Ovary (tissue), 9 donors: ENCODE measurements around the gene TBC1D16. TPM values are rescaled to one million over a fixed set of nuclear protein-coding genes. Genes with fewer than 3 reads are reported as not detected.
A peak's percentile ranks its signal among the peaks of the same experiment; 100 is the strongest.

Source experiments
- DNase-seq, 5 donors: peaks; one replicate each; pipeline ENCODE4 v3.0.0-alpha.2; 2019 to 2020
- H3K27ac ChIP-seq, 2 donors: fragments of 200-600 bp; one replicate each; pipeline versions ENCODE4 v1.5.1 to v1.8.0; 2019 to 2022
- H3K27me3 ChIP-seq: fragments of 200-600 bp; one replicate; pipeline ENCODE4 v1.8.0; 2022
- H3K36me3 ChIP-seq: fragments of 200-600 bp; sonication (generic); one replicate; pipeline ENCODE4 v1.5.1; 2019
- H3K4me1 ChIP-seq: one replicate; pipeline ENCODE4 v1.8.1; 2013; ENCODE audit warnings: mild to moderate bottlenecking, moderate library complexity; ENCODE audit not compliant: insufficient read depth
- H3K4me3 ChIP-seq: fragments of 200-600 bp; sonication (generic); one replicate; pipeline ENCODE4 v1.5.1; 2017
- H3K9me3 ChIP-seq, 2 donors: fragments of 200-600 bp in 1 of 2; sonication (generic) in 1 of 2; one replicate each; pipeline versions ENCODE4 v1.5.1 to v1.8.1; 2013 to 2019; ENCODE audit warnings: mild to moderate bottlenecking in 1 of 2, moderate library complexity in 1 of 2
- CTCF ChIP-seq, 3 donors: fragments of 450-650 bp in 2 of 3; fragments of 200-600 bp in 1 of 3; IDR thresholded peaks; one replicate each; pipeline versions ENCODE4 v1.5.1 to v1.8.0; 2016 to 2022; ENCODE audit warnings: antibody characterized with exemption in 3 of 3, mild to moderate bottlenecking in 1 of 3
- EP300 ChIP-seq: sonication (generic); formaldehyde crosslinking; IDR thresholded peaks from one replicate; pipeline ENCODE4 v1.6.1; 2017; ENCODE audit warnings: antibody characterized with exemption
- POLR2A ChIP-seq: fragments of 450-650 bp; IDR thresholded peaks from one replicate; pipeline ENCODE4 v1.6.1; 2017; ENCODE audit warnings: antibody characterized with exemption, mild to moderate bottlenecking, moderate library complexity
- WGBS, 3 donors: extraction: QIAGEN DNeasy Blood & Tissue Kit in 1 of 3; methylation state at CpG; one replicate each; pipeline versions ENCODE4 v1.1.5 to v1.1.7; 2013 to 2017; 5-methylcytosine and 5-hydroxymethylcytosine counted together
- intact Hi-C, 4 donors: fragments of 100-400 bp; cut with DNase I; formaldehyde crosslinking; loops; one replicate each; pipeline versions ENCODE4 v1.11.0 to v1.15.1; 2022 to 2023
- polyA plus RNA-seq, 2 donors: library from polyadenylated mRNA; stranded (reverse); fragments of 200-250 nt in 1 of 2; fragments of 350-450 nt in 1 of 2; fragmentation: Illumina TruSeq in 1 of 2; extraction: RNeasy Lipid Tissue Mini Kit (QIAGEN cat#74804) in 1 of 2; gene quantifications; one replicate each; pipeline ENCODE4 v1.2.3, GENCODE V29; 2013 to 2014
- total RNA-seq, 7 donors: library from RNA; depleted of rRNA in 2 of 7; stranded (reverse); fragments of >200 nt in 2 of 7; fragmentation: NEBNext Ultra II Directional in 3 of 7; extraction: Animal tissue kit (Norgen Biotek cat#: 25700) in 3 of 7; gene quantifications; one replicate each; pipeline versions ENCODE4 v1.1.0 to v1.2.4, GENCODE V29; 2016 to 2023
- donor health status: DM: no; HTN: no; CAD: no; lungs with moderate emphysema.
- donor health status: DM: no; HTN: no; CAD: no.
- donor health status: Bipolar disorder and iron deficiency.
- donor health status: DM: yes; HTN: yes; CAD: no.
- donor health status: DM: no; HTN: no; CAD: no.
- donor health status: DM: yes; HTN: yes; CAD: no.

Gene TBC1D16
- total and polyA plus RNA-seq, 9 donors: 9.3 to 40.5 (median 27.1) TPM

DNA sequence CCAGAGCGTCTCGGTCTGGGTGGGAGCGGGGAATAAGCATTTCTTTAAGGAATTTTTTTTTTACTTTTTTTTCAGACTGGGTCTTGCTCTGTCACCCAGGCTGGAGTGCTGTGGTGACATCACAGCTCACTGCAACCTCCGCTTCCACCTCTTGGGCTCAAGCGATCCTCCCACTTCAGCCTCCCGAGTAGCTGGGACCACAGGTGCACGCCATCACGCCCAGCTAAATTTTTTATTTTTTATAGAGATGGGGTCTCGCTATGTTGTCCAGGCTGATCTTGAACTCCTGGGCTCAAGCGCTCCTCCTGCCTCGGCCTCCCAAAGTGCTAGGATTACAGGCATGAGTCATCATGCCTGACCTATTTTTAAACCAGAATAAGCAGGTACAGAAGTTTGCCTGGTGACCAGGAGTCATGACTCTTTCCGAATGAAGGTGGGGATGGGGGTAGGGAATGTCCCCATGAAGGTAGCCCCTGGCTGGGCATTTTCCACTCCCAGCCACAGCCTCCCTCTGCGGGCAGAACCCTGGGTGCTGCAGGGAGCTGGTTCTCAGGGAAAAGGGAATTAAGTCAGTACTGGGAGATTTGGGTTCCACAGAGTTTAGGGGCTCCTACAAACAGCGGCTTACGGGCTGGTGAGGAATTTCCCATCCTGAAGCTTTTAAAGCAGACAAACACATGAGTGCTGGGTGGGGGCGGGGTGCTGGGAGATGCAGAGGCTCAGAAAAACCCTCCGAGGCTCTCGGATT is 48.3 kb downstream of the TBC1D16 start:
- no peak overlapping the region for H3K4me3 ChIP-seq
- 27 to 45% (median 36%) methylated on average over 18 of the region's 18 CpGs for WGBS, 3 donors

GRCh38 chr17:79986411-79987186 is 49.1 kb downstream of the TBC1D16 start:
- TF ChIP-seq POLR2A (no peak), CTCF (IDR thresholded peaks at IDR 0.05) (no peak), EP300 (no peak)
- intact Hi-C loops: loop anchor here in 3 of 4 donors (2.0 to 5.0 kb wide), 4 partner anchors 39 to 144 kb away; no protein-coding TSS in a partner anchor
- Histone ChIP-seq H3K4me3 (no peak overlapping the region), H3K9me3 (no peaks in the 10 kb centered on the region), H3K27ac (peak overlapping the region; percentile 42 to 90), H3K36me3 (no peaks in the 10 kb centered on the region), H3K27me3 (no peaks in the 10 kb centered on the region), H3K4me1 (peaks cover 46% of the 10 kb centered on the region)
- peak; percentile 87 to 93 (median 90) for DNase-seq
- 7 to 28% (median 7%) methylated on average over 26 to 29 of the region's 29 CpGs for WGBS, 3 donors

More for the DNA sequence above, 48.3 kb downstream of the TBC1D16 start:
- Histone ChIP-seq H3K27me3 (no peaks in the 10 kb centered on the region), H3K27ac (peak overlapping the region; percentile 42 to 90), H3K36me3 (no peaks in the 10 kb centered on the region), H3K9me3 (no peaks in the 10 kb centered on the region), H3K4me1 (peaks cover 51% of the 10 kb centered on the region)
- intact Hi-C loops: loop anchor here in 3 of 4 donors (2.0 to 5.0 kb wide), 4 partner anchors 40 to 145 kb away; no protein-coding TSS in a partner anchor
- DNase-seq: peak in 2 of 5 donors; percentile 41 to 42
- TF ChIP-seq POLR2A (no peak), CTCF (IDR thresholded peaks at IDR 0.05) (no peak), EP300 (no peak)

DNA sequence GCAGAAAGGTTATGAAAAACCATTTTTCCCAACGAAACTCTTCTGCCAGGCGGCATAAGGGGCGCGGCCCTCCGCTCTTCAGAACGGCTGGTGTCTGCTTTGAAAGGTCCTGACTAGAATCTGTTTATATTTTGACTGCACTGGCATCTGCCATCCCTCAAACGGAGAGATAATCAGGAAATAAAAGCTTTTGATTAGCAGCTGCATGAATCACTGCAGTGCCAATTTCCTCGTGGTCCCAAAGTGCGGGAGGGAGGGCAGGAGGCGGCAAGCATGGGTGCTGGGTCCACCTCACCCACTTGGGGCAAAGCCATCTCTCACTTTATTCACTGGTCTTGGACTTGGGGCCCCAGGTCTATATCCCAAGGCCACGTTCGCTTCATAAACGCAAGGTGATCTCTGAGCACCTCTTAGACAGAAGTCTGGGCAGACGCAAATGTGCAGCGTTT is 49.7 kb downstream of the TBC1D16 start:
- Histone ChIP-seq H3K4me1 (peaks cover 43% of the 10 kb centered on the region), H3K27ac (peak overlapping the region; percentile 42 to 90), H3K4me3 (no peak overlapping the region), H3K36me3 (no peaks in the 10 kb centered on the region), H3K9me3 (no peaks in the 10 kb centered on the region), H3K27me3 (no peaks in the 10 kb centered on the region)
- peak in 1 of 5 donors; percentile 26 for DNase-seq
- WGBS, 3 donors: 47 to 71% (median 69%) methylated on average over 15 of the region's 15 CpGs
- TF ChIP-seq CTCF (IDR thresholded peaks at IDR 0.05) (no peak), POLR2A (no peak), EP300 (no peak)
- intact Hi-C loops: loop anchor here in 3 of 4 donors (2.0 to 5.0 kb wide), 4 partner anchors 39 to 144 kb away; no protein-coding TSS in a partner anchor

DNA sequence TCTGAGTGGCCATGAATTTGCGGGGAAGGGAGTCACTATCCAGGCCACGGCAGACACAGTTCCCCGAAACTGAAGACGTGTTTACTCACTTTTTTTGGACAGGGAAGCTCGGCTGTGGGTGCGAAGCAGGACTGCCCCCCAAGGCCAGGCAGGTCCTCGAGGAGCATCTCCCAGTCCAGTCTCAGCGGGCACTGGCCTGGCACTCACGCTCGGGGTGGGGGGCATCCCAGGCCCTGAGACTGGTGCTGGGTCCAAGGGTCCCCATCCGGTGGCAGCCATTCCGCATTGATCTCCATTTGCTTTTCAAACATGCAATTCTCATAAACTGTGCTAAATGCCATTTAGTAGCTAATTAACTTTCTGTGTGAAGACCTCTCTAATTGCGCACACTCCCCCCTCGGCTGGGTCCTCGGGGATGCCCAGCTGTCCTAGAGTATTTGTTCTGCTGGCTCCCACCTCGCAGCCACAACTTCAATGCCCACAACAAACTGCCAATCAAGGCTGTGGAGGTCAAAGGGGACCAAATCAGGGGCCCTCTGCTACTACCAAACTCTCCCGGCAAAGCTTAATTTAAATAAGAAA is 50.2 kb downstream of the TBC1D16 start:
- Histone ChIP-seq H3K27ac (peak overlapping the region in 1 of 2 donors; percentile 90), H3K4me1 (peaks cover 43% of the 10 kb centered on the region), H3K36me3 (no peaks in the 10 kb centered on the region), H3K4me3 (no peak overlapping the region), H3K9me3 (no peaks in the 10 kb centered on the region), H3K27me3 (no peaks in the 10 kb centered on the region)
- intact Hi-C loops: loop anchor here in 3 of 4 donors (5.0 kb wide), 3 partner anchors 38 to 143 kb away; no protein-coding TSS in a partner anchor
- peak in 4 of 5 donors; percentile 23 to 44 (median 37) for DNase-seq
- no peak for TF ChIP-seq POLR2A
- no peak for TF ChIP-seq EP300
- no peak for TF ChIP-seq CTCF (IDR thresholded peaks at IDR 0.05)
- WGBS, 3 donors: 88 to 94% (median 93%) methylated on average over 15 to 17 of the region's 17 CpGs
